ENCODE data around the gene NDUFB3.

Gene NDUFB3

DNA sequence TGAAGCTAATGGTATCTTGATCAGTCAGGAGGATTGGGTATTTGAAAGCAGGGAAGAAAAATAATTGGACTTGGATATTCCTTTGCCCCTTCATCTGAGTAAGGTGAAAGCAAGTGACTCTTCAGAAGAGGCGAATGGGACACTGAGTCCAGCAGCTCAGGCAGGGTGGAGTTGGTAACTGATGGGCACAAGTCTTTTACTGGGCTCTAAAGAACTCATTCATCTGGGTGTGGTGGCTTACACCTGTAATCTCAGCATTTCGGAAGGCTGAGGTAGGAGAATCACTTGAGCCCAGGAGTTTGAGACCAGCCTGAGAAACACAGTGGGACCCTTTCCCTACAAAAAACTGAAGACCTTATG, 55.3 kb downstream of the NDUFB3 start:
- Histone ChIP-seq H3K4me1 (ENCODE audit: insufficient read depth, low read length, poor library complexity, severe bottlenecking) (peaks cover 77% of the 10 kb centered on the region), H2AFZ (ENCODE audit: low read length) (no peak overlapping the region), H3K4me3 (ENCODE audit: low read length, poor library complexity, severe bottlenecking) (peak overlapping the region; percentile 86), H3K4me2 (ENCODE audit: low read depth, low read length, poor library complexity, severe bottlenecking) (peak overlapping the region; percentile 90), H3K9ac (ENCODE audit: low read depth, low read length, poor library complexity, severe bottlenecking) (peak overlapping the region; percentile 61), H3K9me3 (ENCODE audit: insufficient read depth, low read depth, low read length) (no peaks in the 10 kb centered on the region), H3F3A (ENCODE audit: low read depth) (no peaks in the 10 kb centered on the region), H3K79me2 (ENCODE audit: insufficient read depth, low read length) (peaks cover 95% of the 10 kb centered on the region), H4K20me1 (ENCODE audit: insufficient read depth, low read length, poor library complexity, severe bottlenecking) (peaks cover 42% of the 10 kb centered on the region), H3K9me2 (replicated peaks; ENCODE audit: low read depth, low read length) (no peaks in the 10 kb centered on the region), H3K36me3 (ENCODE audit: insufficient read depth, low read length) (peaks cover 9% of the 10 kb centered on the region; the same call in 1 of the 2 replicates), H3K27me3 (ENCODE audit: insufficient read depth, low read length, poor library complexity, severe bottlenecking) (no peaks in the 10 kb centered on the region)
- TF ChIP-seq EZH2phosphoT487 (IDR thresholded peaks at IDR 0.05; ENCODE audit: borderline replicate concordance) = no peak
- no peak for TF ChIP-seq CTCF (conservative IDR thresholded peaks at IDR 0.05; ENCODE audit: low read length)

DNA sequence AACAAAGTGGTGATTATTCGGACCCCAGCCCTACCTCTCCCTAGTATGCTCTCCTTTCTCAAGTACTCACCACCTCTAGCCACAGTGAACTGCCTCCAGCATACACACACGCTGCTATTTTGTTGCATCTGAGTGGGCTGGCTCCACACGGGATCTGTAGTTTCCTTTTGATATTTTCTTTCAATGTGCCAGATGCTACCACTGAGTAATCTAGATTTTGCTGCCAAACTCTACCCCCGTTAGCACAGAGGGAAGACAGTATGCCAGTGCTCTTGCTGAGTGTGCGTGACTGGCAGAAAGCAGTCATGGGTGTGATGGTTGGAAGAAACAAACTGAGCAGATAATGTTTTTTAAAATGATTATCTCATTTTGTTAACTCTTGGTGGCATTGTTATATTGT, 55.8 kb downstream of the NDUFB3 start:
- Histone ChIP-seq H2AFZ (ENCODE audit: low read length) (no peak overlapping the region), H3K36me3 (ENCODE audit: insufficient read depth, low read length) (peaks cover 12% of the 10 kb centered on the region; the same call in 1 of the 2 replicates), H3F3A (ENCODE audit: low read depth) (no peaks in the 10 kb centered on the region), H3K9me3 (ENCODE audit: insufficient read depth, low read depth, low read length) (no peaks in the 10 kb centered on the region), H3K9ac (ENCODE audit: low read depth, low read length, poor library complexity, severe bottlenecking) (peak overlapping the region; percentile 61), H3K79me2 (ENCODE audit: insufficient read depth, low read length) (peaks cover 95% of the 10 kb centered on the region), H3K27me3 (ENCODE audit: insufficient read depth, low read length, poor library complexity, severe bottlenecking) (no peaks in the 10 kb centered on the region), H3K4me3 (ENCODE audit: low read length, poor library complexity, severe bottlenecking) (peak overlapping the region; percentile 86), H3K4me2 (ENCODE audit: low read depth, low read length, poor library complexity, severe bottlenecking) (peak overlapping the region; percentile 90), H4K20me1 (ENCODE audit: insufficient read depth, low read length, poor library complexity, severe bottlenecking) (peaks cover 39% of the 10 kb centered on the region), H3K4me1 (ENCODE audit: insufficient read depth, low read length, poor library complexity, severe bottlenecking) (peaks cover 72% of the 10 kb centered on the region), H3K9me2 (replicated peaks; ENCODE audit: low read depth, low read length) (no peaks in the 10 kb centered on the region)
- no peak for TF ChIP-seq CTCF (conservative IDR thresholded peaks at IDR 0.05; ENCODE audit: low read length)
- TF ChIP-seq EZH2phosphoT487 (IDR thresholded peaks at IDR 0.05; ENCODE audit: borderline replicate concordance) = no peak

- Histone ChIP-seq H3K4me1 (ENCODE audit: insufficient read depth, low read length, poor library complexity, severe bottlenecking) (peaks cover 68% of the 10 kb centered on the region), H3K9ac (ENCODE audit: low read depth, low read length, poor library complexity, severe bottlenecking) (peak overlapping the region; percentile 61), H3K36me3 (ENCODE audit: insufficient read depth, low read length) (peaks cover 17% of the 10 kb centered on the region; the same call in 1 of the 2 replicates), H2AFZ (ENCODE audit: low read length) (no peak overlapping the region), H3K79me2 (ENCODE audit: insufficient read depth, low read length) (peaks cover 95% of the 10 kb centered on the region), H3K4me2 (ENCODE audit: low read depth, low read length, poor library complexity, severe bottlenecking) (peak overlapping the region; percentile 90), H3K9me3 (ENCODE audit: insufficient read depth, low read depth, low read length) (no peaks in the 10 kb centered on the region), H3K9me2 (replicated peaks; ENCODE audit: low read depth, low read length) (no peaks in the 10 kb centered on the region), H3K27me3 (ENCODE audit: insufficient read depth, low read length, poor library complexity, severe bottlenecking) (no peaks in the 10 kb centered on the region), H3F3A (ENCODE audit: low read depth) (no peaks in the 10 kb centered on the region), H4K20me1 (ENCODE audit: insufficient read depth, low read length, poor library complexity, severe bottlenecking) (peaks cover 39% of the 10 kb centered on the region), H3K4me3 (ENCODE audit: low read length, poor library complexity, severe bottlenecking) (peak overlapping the region; percentile 86)
- TF ChIP-seq CTCF (conservative IDR thresholded peaks at IDR 0.05; ENCODE audit: low read length) (no peak), EZH2phosphoT487 (IDR thresholded peaks at IDR 0.05; ENCODE audit: borderline replicate concordance) (no peak)
These were observed 56.2 kb downstream of the NDUFB3 start for GRCh38 chr2:201128033-201128432.
